B cell (primary cell): ENCODE results near the gene BCS1L.

ENCODE experiments used
- EZH2 ChIP-seq: IDR thresholded peaks from 2 replicates; pipeline ENCODE4 v1.6.1; 2012; ENCODE audit warnings: borderline replicate concordance, low read depth, mild to moderate bottlenecking, moderate library complexity, low read length; ENCODE audit not compliant: insufficient read depth, poor library complexity, severe bottlenecking
- TF ChIP-seq, protein P1 (sequence below): fragments of 200-600 bp; IDR thresholded peaks from one replicate; pipeline ENCODE4 v1.8.0; 2022; ENCODE audit warnings: antibody characterized with exemption, mild to moderate bottlenecking

DNA sequence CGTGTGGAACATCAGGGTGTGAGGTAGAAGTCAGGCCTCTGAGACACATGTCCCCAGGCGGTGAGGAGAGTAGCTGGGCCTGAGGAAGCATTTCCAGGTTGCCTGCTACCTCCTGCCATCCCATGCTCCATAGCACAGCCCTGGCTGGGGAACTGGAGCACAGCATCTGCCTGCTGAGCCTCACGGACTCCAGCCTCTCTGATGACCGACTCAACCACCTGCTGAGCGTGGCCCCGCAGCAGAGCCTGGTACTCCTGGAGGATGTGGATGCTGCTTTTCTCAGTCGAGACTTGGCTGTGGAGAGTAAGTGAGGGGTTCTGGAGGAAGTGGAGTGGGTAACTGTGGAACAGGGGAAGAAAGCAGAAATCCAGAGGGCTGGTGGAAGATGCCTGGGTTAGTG lies 2.9 kb downstream of the BCS1L start:
- TF ChIP-seq, protein P1, sequence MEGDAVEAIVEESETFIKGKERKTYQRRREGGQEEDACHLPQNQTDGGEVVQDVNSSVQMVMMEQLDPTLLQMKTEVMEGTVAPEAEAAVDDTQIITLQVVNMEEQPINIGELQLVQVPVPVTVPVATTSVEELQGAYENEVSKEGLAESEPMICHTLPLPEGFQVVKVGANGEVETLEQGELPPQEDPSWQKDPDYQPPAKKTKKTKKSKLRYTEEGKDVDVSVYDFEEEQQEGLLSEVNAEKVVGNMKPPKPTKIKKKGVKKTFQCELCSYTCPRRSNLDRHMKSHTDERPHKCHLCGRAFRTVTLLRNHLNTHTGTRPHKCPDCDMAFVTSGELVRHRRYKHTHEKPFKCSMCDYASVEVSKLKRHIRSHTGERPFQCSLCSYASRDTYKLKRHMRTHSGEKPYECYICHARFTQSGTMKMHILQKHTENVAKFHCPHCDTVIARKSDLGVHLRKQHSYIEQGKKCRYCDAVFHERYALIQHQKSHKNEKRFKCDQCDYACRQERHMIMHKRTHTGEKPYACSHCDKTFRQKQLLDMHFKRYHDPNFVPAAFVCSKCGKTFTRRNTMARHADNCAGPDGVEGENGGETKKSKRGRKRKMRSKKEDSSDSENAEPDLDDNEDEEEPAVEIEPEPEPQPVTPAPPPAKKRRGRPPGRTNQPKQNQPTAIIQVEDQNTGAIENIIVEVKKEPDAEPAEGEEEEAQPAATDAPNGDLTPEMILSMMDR = no peak
- no peak for TF ChIP-seq EZH2
